MM.1S (cell line): ENCODE measurements around the gene SYCN.

Source experiments
- EZH2 ChIP-seq: fragments of 300-600 bp; sonication (generic); optimal IDR thresholded peaks from 2 replicates; pipeline ENCODE3; 2017; ENCODE audit warnings: low read depth, mild to moderate bottlenecking, antibody characterized with exemption, low read length, mixed read lengths
- EZH2phosphoT487 ChIP-seq: fragments of 300-600 bp; sonication (generic); IDR thresholded peaks from 2 replicates; pipeline ENCODE4 v1.6.1; 2018; ENCODE audit warnings: antibody characterized with exemption, low read length
- TF ChIP-seq, protein P1 (sequence below): fragments of 300-600 bp; sonication (generic); IDR thresholded peaks from 2 replicates; pipeline ENCODE4 v1.5.1; 2016; ENCODE audit warnings: antibody characterized with exemption, low read length, mixed read lengths

DNA sequence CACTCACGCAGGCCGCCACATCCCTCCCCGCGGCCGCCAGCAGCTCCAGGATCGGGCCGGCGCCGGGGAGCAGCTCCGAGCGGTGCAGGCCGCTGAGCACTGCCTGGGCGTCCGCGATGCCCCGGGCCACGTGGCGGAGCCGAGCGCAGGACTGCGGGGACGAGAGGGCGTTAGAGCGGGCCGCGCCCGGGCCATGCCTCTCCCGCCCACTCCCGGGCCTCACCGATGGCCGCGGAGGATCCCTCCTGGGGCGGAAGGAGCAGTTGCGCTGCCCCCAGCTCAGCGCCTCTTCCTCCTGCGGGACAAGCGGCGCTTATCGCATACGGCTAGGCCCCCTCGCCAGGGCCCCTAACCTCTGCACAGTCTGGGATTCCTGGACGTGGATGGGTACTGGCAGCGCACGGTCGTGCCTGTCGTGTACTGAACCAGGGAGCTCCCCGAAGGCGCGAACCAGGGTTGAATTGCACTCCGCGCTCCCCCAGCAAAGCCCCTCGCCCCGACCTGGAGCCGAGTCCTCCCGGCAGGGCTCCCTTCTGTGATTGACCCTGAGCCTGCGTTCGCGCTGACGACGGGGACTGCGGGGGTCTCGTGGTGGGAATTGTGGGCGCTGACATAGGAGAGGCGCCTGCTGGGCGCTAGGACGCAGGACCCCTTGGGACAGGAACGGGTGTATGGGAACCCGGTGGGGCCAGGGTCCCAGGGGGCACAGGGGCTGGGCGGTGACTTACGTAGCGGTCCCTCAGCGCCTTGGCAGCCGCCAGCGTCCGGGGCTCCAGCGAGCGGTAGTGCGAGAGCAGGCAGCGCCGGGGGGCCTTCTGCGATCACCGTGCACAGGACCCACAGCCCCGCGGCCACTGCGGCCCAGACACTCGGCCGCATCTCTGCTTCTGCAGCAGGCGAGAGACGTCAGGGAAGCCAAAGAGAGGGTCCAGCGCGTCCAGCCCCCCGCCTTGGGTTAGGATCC is 43.9 kb upstream of the SYCN start:
- TF ChIP-seq, protein P1, sequence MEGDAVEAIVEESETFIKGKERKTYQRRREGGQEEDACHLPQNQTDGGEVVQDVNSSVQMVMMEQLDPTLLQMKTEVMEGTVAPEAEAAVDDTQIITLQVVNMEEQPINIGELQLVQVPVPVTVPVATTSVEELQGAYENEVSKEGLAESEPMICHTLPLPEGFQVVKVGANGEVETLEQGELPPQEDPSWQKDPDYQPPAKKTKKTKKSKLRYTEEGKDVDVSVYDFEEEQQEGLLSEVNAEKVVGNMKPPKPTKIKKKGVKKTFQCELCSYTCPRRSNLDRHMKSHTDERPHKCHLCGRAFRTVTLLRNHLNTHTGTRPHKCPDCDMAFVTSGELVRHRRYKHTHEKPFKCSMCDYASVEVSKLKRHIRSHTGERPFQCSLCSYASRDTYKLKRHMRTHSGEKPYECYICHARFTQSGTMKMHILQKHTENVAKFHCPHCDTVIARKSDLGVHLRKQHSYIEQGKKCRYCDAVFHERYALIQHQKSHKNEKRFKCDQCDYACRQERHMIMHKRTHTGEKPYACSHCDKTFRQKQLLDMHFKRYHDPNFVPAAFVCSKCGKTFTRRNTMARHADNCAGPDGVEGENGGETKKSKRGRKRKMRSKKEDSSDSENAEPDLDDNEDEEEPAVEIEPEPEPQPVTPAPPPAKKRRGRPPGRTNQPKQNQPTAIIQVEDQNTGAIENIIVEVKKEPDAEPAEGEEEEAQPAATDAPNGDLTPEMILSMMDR, result no peak
- TF ChIP-seq EZH2phosphoT487 (no peak), EZH2 (no peak)
